Stimulated activated CD8-positive, alpha-beta memory T cell treated with anti-CD3 and anti-CD28 coated beads, Interleukin-15, amount 100 ng/mL, for 24 hours (primary cell): ENCODE data around the gene TYRP1.

ENCODE experiments used
- DNase-seq: peaks from one replicate; pipeline ENCODE4 v3.0.0-alpha.2; 2020; ENCODE audit warnings: low read depth

TYRP1 gene

GRCh38 chr9:12696931-12697622, 3.9 kb downstream of the TYRP1 start:
- DNase-seq, result no peak

DNA sequence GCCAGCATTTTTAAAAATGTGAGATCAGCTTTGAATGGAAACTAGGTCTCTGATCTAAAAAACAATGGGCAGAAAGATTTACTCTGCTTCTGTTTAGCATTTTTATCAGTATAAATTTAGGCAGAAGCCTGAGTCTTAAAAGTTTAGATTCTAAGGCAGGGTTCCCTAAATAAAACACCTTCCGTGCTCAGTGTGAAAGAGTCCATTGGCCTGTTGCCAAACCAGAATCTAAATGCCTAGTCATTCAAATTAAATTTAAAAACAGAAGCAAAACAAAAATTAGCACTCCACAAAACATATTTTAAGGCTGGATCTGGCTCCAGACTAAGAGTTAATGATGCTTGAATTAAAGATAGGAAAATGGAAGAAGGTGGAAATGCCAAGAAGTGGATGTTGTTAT, 4.5 kb downstream of the TYRP1 start:
- no peak for DNase-seq

GRCh38 chr9:12698266-12698665, 5.1 kb downstream of the TYRP1 start:
- DNase-seq, result no peak

GRCh38 chr9:12698986-12699385, 5.8 kb downstream of the TYRP1 start:
- no peak for DNase-seq

- DNase-seq, result no peak
Measured at GRCh38 chr9:12699529-12699928, 6.3 kb downstream of the TYRP1 start.

DNA sequence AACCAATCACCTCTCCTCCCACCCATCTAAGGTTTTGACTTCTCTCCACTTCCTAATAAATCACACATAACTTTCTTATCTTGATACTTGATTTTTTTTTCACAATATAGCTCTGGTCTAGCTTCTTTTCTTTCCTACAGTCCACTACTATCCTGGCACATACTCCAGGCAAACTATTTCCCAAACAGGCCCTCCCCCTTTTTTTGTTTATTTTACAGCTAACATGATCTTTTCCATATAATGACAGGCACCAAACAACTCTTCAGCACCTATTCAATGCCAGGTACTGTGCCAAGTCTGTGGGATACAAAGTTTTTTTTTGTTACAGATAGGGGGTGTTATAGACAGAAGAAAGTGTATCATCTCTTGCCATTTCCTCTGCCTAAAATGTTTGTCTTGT, 7.9 kb downstream of the TYRP1 start:
- DNase-seq, result no peak

DNA sequence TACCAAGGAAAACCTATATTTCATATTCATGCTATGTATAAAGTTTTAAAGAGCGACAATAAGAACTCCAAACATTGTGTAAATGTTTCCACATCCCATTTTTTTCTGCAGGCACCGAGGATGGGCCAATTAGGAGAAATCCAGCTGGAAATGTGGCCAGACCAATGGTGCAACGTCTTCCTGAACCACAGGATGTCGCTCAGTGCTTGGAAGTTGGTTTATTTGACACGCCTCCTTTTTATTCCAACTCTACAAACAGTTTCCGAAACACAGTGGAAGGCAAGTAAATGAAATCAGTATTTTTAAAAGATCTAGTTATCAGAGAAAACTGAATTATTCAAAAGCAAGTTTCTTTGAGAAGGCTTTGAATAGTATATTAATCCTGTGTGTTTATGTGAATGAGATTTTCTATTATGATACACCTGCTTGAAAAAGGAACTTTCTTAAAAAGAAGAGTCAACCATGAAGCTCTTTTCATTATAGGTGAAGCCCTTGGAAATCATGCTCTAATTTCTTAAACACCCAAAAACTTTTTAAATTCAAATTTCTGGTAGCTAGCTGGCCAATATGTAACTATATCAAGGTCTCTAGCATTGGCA, 9.1 kb downstream of the TYRP1 start:
- DNase-seq, result no peak

GRCh38 chr9:12703996-12704395, 10.8 kb downstream of the TYRP1 start:
- DNase-seq, result no peak

- DNase-seq, result no peak
Measured at GRCh38 chr9:12705738-12706391, 12.7 kb downstream of the TYRP1 start.

DNA sequence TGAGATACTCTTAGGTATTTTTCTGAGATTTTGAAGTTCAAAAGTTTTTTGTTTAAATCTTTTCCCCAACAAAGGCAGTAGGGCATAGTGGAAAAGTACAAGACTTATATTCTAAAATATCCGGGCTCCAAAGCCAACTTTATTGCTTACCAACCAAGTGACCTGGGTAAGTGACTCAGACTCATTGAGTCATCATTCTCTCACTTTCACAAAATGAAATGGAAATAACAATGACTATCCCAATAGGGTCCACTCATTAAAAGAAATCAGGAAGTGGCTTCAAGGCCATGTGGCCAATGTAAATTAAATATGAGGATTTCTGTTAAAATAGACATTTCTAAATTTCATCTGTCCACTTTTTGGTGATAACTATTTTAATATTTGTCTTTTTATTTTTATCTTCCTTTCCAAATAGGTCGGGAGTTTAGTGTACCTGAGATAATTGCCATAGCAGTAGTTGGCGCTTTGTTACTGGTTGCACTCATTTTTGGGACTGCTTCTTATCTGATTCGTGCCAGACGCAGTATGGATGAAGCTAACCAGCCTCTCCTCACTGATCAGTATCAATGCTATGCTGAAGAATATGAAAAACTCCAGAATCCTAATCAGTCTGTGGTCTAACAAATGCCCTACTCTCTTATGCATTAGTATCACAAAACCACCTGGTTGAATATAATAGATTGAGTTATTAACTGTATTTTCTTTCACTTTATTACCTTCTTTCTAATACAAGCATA, 15.5 kb downstream of the TYRP1 start:
- DNase-seq, result no peak

GRCh38 chr9:12712532-12712931, 19.3 kb downstream of the TYRP1 start:
- no peak for DNase-seq

- no peak for DNase-seq
Measured at GRCh38 chr9:12715268-12715667, 22.1 kb downstream of the TYRP1 start.

DNA sequence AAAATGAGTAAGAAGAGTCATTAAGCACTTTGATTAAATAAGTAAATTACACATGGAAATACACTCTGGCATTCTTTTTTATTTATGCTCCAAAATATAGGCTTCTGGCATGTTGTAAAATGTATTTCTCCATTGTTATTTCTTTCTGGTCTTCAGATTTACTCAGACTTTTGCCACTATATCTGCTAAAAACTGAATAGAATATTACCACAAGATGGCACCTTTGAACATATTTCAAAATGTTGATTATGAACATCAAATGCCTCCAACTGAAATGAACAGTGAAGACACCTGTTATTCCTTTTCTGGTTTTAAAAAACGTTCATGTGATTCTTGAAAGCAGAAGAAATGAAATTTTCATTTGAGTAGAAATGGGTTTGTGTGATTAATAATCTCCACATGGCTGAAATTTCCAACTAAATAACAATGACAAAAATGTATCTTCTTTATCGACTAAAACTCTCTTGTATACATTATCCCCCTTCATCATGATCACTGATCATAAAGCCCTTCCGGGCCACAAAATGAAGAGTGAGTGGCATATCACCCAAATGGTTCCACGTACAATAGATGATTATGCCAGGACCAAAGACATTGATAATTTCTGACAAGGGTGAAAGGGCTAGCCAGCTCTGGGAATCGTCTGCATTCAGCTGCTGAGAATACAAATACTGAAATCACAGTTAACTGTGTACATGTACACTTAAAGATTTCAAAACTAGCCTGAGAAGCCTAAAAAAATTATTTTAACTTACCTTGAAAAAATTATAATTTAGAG, 23.8 kb downstream of the TYRP1 start:
- no peak for DNase-seq

- DNase-seq, result no peak
Measured at GRCh38 chr9:12717907-12718306, 24.7 kb downstream of the TYRP1 start.

GRCh38 chr9:12718482-12719026, 25.4 kb downstream of the TYRP1 start:
- DNase-seq, result no peak

GRCh38 chr9:12719431-12719830, 26.2 kb downstream of the TYRP1 start:
- no peak for DNase-seq

GRCh38 chr9:12720551-12720950, 27.4 kb downstream of the TYRP1 start:
- no peak for DNase-seq

- no peak for DNase-seq
Measured at GRCh38 chr9:12722131-12722530, 28.9 kb downstream of the TYRP1 start.

DNA sequence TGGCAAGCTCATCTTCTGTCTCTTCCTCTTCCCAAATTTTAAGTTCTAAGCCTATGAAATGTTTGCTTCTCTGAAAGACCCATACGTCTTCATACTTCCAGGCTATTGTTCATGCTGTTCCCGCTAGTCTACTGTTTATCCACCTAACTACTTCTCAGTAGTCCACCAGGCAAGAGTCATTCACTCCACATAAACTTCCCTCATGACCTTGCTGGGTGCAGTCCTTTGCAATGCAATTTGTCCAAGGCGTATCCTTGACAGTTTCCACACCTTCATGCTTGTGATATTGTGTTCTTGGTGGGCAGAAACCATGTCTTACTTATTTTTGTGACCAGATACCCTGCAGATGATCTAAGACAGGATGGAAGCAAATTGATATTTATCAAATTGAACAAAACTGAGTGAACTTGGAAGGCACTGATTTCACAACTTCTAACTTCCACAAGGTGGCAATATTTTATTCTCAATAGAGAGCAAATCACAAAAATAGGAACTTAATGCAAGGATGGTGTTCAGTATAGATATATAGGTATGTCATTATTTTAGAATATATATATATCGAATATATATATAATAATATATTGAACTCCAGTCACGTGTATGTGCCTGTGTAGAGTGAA, 30.3 kb downstream of the TYRP1 start:
- no peak for DNase-seq

DNA sequence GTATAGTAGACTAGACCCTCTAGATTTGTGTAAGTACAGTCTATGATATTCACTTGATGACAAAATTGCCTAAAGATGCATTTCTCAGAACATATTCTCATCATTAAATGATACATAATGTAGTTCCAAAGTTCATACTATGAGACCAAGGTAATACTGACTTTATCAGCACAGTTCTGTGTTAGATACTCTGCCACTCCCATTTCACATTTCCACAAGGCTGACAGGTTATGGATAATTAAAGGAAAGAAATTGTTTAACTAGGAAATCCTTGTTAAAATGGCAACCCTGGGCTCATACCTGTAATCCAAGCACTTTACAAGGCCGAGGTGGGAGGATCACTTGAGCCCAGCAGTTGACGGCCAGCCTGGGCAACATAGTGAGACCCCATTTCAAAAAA, 33.6 kb downstream of the TYRP1 start:
- no peak for DNase-seq

GRCh38 chr9:12730198-12730597, 37.0 kb downstream of the TYRP1 start:
- no peak for DNase-seq
